GM19463 (cell line): ENCODE data around the gene CDC14B.

Experiments used
- ATAC-seq: cut with Tn5 transposase; IDR thresholded peaks from one replicate; pipeline ENCODE4 v1.9.1; 2021; ENCODE audit warnings: mild to moderate bottlenecking, moderate library complexity; ENCODE audit not compliant: unreplicated experiment

The CDC14B gene

GRCh38 chr9:96450613-96451528, 168.8 kb downstream of the CDC14B start:
- no peak for ATAC-seq
